ENCODE measurements around the gene LCTL. TPM values are rescaled to one million over a fixed set of nuclear protein-coding genes. Genes with fewer than 3 reads are reported as not detected.

LCTL gene
- total RNA-seq, 1 donor from 2014 or later = not detected

- Mint-ChIP-seq H3K27me3 (ENCODE audit: unreplicated experiment) (peaks cover 1% of the 10 kb centered on the region), H3K4me3 (ENCODE audit: unreplicated experiment) (no peak overlapping the region), H3K4me1 (ENCODE audit: low read depth, unreplicated experiment) (no peaks in the 10 kb centered on the region), H3K27ac (ENCODE audit: unreplicated experiment) (no peak overlapping the region), H3K36me3 (ENCODE audit: unreplicated experiment) (no peaks in the 10 kb centered on the region), H3K9me3 (ENCODE audit: unreplicated experiment) (no peaks in the 10 kb centered on the region)
- DNase-seq = no peak
- TF ChIP-seq CTCF (IDR thresholded peaks at IDR 0.05; ENCODE audit: partially characterized antibody, unreplicated experiment) = no peak
Measured at GRCh38 chr15:66515901-66516322, 49.9 kb downstream of the LCTL start.

GRCh38 chr15:66514586-66514985 lies 51.2 kb downstream of the LCTL start:
- H3K27ac Mint-ChIP-seq (ENCODE audit: unreplicated experiment) = no peak overlapping the region
- no peak for TF ChIP-seq CTCF (IDR thresholded peaks at IDR 0.05; ENCODE audit: partially characterized antibody, unreplicated experiment)
- H3K9me3 Mint-ChIP-seq (ENCODE audit: unreplicated experiment) = no peaks in the 10 kb centered on the region
- no peak overlapping the region for H3K4me3 Mint-ChIP-seq (ENCODE audit: unreplicated experiment)
- no peaks in the 10 kb centered on the region for H3K36me3 Mint-ChIP-seq (ENCODE audit: unreplicated experiment)
- no peak for DNase-seq
- H3K4me1 Mint-ChIP-seq (ENCODE audit: low read depth, unreplicated experiment) = no peaks in the 10 kb centered on the region
- peaks cover 1% of the 10 kb centered on the region for H3K27me3 Mint-ChIP-seq (ENCODE audit: unreplicated experiment)

- peaks cover 6% of the 10 kb centered on the region for H3K4me1 Mint-ChIP-seq (ENCODE audit: low read depth, unreplicated experiment)
- H3K27me3 Mint-ChIP-seq (ENCODE audit: unreplicated experiment) = peaks cover 2% of the 10 kb centered on the region
- no peak overlapping the region for H3K27ac Mint-ChIP-seq (ENCODE audit: unreplicated experiment)
- no peak for TF ChIP-seq CTCF (IDR thresholded peaks at IDR 0.05; ENCODE audit: partially characterized antibody, unreplicated experiment)
- H3K36me3 Mint-ChIP-seq (ENCODE audit: unreplicated experiment) = no peaks in the 10 kb centered on the region
- no peak for DNase-seq
- peaks cover 4% of the 10 kb centered on the region for H3K9me3 Mint-ChIP-seq (ENCODE audit: unreplicated experiment)
- no peak overlapping the region for H3K4me3 Mint-ChIP-seq (ENCODE audit: unreplicated experiment)
Measured at GRCh38 chr15:66508293-66508883, 57.4 kb downstream of the LCTL start.

- Mint-ChIP-seq H3K9me3 (ENCODE audit: unreplicated experiment) (peaks cover 4% of the 10 kb centered on the region), H3K4me3 (ENCODE audit: unreplicated experiment) (peak overlapping the region; percentile 100), H3K27me3 (ENCODE audit: unreplicated experiment) (peaks cover 2% of the 10 kb centered on the region), H3K36me3 (ENCODE audit: unreplicated experiment) (no peaks in the 10 kb centered on the region), H3K4me1 (ENCODE audit: low read depth, unreplicated experiment) (peaks cover 13% of the 10 kb centered on the region), H3K27ac (ENCODE audit: unreplicated experiment) (peak overlapping the region; percentile 97)
- no peak for TF ChIP-seq CTCF (IDR thresholded peaks at IDR 0.05; ENCODE audit: partially characterized antibody, unreplicated experiment)
- DNase-seq = no peak
Measured at GRCh38 chr15:66505818-66506217, 60.0 kb downstream of the LCTL start.

GRCh38 chr15:66505430-66505811 lies 60.4 kb downstream of the LCTL start:
- no peak for DNase-seq
- Mint-ChIP-seq H3K27me3 (ENCODE audit: unreplicated experiment) (peaks cover 2% of the 10 kb centered on the region), H3K9me3 (ENCODE audit: unreplicated experiment) (peaks cover 4% of the 10 kb centered on the region), H3K4me3 (ENCODE audit: unreplicated experiment) (peak overlapping the region; percentile 100), H3K27ac (ENCODE audit: unreplicated experiment) (peak overlapping the region; percentile 97), H3K4me1 (ENCODE audit: low read depth, unreplicated experiment) (peaks cover 13% of the 10 kb centered on the region), H3K36me3 (ENCODE audit: unreplicated experiment) (no peaks in the 10 kb centered on the region)
- TF ChIP-seq CTCF (IDR thresholded peaks at IDR 0.05; ENCODE audit: partially characterized antibody, unreplicated experiment) = no peak

All from glutamatergic neuron (in vitro differentiated cells).